SU-DHL-6 (cell line): ENCODE data around the gene KLF16.
A peak's percentile ranks its signal among the peaks of the same experiment; 100 is the strongest.

Experiments used
- H2AFZ ChIP-seq: fragments of 200-600 bp; sonication (generic); 2 replicates; pipeline ENCODE4 v1.6.1; 2014; ENCODE audit warnings: low read depth, mild to moderate bottlenecking, moderate library complexity, mixed read lengths, antibody characterized with exemption, low read length; ENCODE audit not compliant: severe bottlenecking
- H3F3A ChIP-seq: fragments of 200-600 bp; shearing (Covaris generic); 2 replicates; pipeline ENCODE4 v1.6.0; 2016; ENCODE audit warnings: antibody characterized with exemption, mild to moderate bottlenecking; ENCODE audit not compliant: insufficient read depth
- H3K27ac ChIP-seq: fragments of 200-600 bp; sonication (generic); 2 replicates; pipeline ENCODE4 v1.5.1; 2016; ENCODE audit warnings: low read depth, mild to moderate bottlenecking, low read length, moderate library complexity, mixed read lengths
- H3K27me3 ChIP-seq: fragments of 200-600 bp; sonication (generic), shearing (Covaris generic); 2 replicates; pipeline ENCODE4 v1.6.0; 2014; ENCODE audit warnings: mild to moderate bottlenecking, low read length
- H3K36me3 ChIP-seq: fragments of 200-600 bp; sonication (generic); 2 replicates; pipeline ENCODE4 v1.6.1; 2014; ENCODE audit warnings: mild to moderate bottlenecking, low read length, mixed read lengths
- H3K4me2 ChIP-seq: fragments of 300-600, 200-600 bp; shearing (Covaris generic), sonication (generic); 2 replicates; pipeline ENCODE4 v1.6.0; 2014; ENCODE audit warnings: low read length, low read depth, mild to moderate bottlenecking; ENCODE audit not compliant: poor library complexity, severe bottlenecking
- H3K4me3 ChIP-seq: fragments of 200-600 bp; sonication (generic); 2 replicates; pipeline ENCODE4 v1.5.1; 2014; ENCODE audit warnings: antibody characterized with exemption, low read length, mild to moderate bottlenecking, mixed read lengths; ENCODE audit not compliant: insufficient read depth, poor library complexity, severe bottlenecking
- H3K79me2 ChIP-seq: fragments of 200-600 bp; sonication (generic); 2 replicates; pipeline ENCODE4 v1.6.1; 2014; ENCODE audit warnings: mild to moderate bottlenecking, low read length, moderate library complexity; ENCODE audit not compliant: insufficient read depth
- H3K9ac ChIP-seq: fragments of 200-600 bp; sonication (generic); 2 replicates; pipeline ENCODE4 v1.7.0; 2014; ENCODE audit warnings: mild to moderate bottlenecking, low read length
- H3K9me2 ChIP-seq: fragments of 200-600 bp; sonication (generic); replicated peaks from 2 replicates; pipeline ENCODE4 v1.6.1; 2014; ENCODE audit warnings: low read length; ENCODE audit not compliant: insufficient read depth
- H3K9me3 ChIP-seq: fragments of 200-600 bp; sonication (generic); 2 replicates; pipeline ENCODE4 v1.6.1; 2014; ENCODE audit warnings: low read length, mixed read lengths; ENCODE audit not compliant: insufficient read depth
- H4K20me1 ChIP-seq: fragments of 200-600 bp; sonication (generic); 2 replicates; pipeline ENCODE4 v1.6.1; 2014; ENCODE audit warnings: low read depth, mild to moderate bottlenecking, antibody characterized with exemption, low read length, moderate library complexity, mixed read lengths
- CTCF ChIP-seq: fragments of 200-600 bp; sonication (generic); IDR thresholded peaks from one replicate; pipeline ENCODE4 v1.5.1; 2017; ENCODE audit warnings: antibody characterized with exemption, mild to moderate bottlenecking, low read length, moderate library complexity; ENCODE audit not compliant: insufficient read depth, poor library complexity, severe bottlenecking
- EZH2phosphoT487 ChIP-seq: fragments of 200-600 bp; sonication (generic), shearing (Covaris generic); conservative IDR thresholded peaks from 2 replicates; pipeline ENCODE4 v1.6.1; 2018; ENCODE audit warnings: mild to moderate bottlenecking, antibody characterized with exemption, low read length, moderate library complexity, mixed read lengths

KLF16 gene

DNA sequence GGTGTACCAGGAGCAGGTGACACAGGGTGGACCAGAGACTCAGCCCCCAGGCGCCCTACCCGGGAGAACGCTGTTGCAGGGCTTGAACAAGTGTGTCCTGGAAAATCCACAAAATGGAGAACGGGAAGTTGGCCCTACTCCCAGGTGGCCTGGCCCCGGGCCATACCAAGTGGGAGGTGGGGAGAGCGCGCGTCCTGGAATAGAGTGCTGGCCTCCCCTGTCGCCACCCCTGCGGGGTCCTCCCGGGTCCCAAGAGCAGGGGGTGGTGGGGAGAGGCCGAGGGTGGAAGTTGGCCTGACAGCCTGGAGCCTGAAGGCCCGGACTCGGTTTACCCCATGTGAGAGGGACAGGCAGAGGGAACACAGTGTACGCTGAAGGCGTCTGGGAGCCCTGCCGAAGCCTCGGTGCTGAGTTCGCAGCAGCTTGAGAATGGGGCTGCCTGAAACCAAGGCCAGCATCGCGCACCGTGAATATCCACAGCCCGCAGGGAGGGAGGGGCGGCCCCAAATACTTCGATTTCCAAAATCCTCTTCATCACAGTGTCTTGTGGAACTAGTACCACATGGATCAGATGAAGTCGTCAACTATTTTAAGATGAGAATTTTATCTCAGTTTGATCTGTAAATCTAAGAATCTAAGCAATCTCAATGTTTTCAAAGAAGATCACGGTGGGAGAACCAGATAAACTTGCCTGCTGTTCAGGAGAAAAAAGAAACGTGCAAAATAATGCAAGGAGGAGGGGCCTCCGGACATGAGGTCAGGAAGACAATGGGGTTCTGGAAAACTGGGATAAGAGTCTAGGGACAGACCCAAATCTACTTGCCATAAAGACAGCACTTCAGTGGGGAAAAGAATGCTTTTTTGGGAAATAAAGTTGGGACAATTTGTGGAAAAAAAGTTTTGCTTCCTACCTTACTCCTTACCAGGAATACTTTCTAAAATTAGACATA lies 10.4 kb upstream of the KLF16 start:
- H3K79me2 ChIP-seq: peaks cover 46% of the 10 kb centered on the region
- peak overlapping the region; percentile 91 for H3K4me2 ChIP-seq
- H3K27ac ChIP-seq: no peak overlapping the region

GRCh38 chr19:1872807-1873523 lies 9.6 kb upstream of the KLF16 start:
- no peak overlapping the region for H2AFZ ChIP-seq
- no peak overlapping the region for H3K4me2 ChIP-seq
- H3K27me3 ChIP-seq: no peaks in the 10 kb centered on the region
- no peak overlapping the region for H3K9ac ChIP-seq
- H3F3A ChIP-seq: peaks cover under 1% of the 10 kb centered on the region; the same call in 1 of the 2 replicates
- H3K9me2 ChIP-seq: no peaks in the 10 kb centered on the region
- peaks cover 8% of the 10 kb centered on the region for H4K20me1 ChIP-seq
- no peaks in the 10 kb centered on the region for H3K36me3 ChIP-seq
- peaks cover 46% of the 10 kb centered on the region for H3K79me2 ChIP-seq
- H3K27ac ChIP-seq: no peak overlapping the region
- H3K4me3 ChIP-seq: no peak overlapping the region
- no peaks in the 10 kb centered on the region for H3K9me3 ChIP-seq
- no peak for TF ChIP-seq CTCF
- TF ChIP-seq EZH2phosphoT487: no peak

More for the DNA sequence above, 10.4 kb upstream of the KLF16 start:
- no peaks in the 10 kb centered on the region for H3K9me3 ChIP-seq
- H2AFZ ChIP-seq: no peak overlapping the region
- no peak for TF ChIP-seq CTCF
- H3K36me3 ChIP-seq: no peaks in the 10 kb centered on the region
- peak overlapping the region; percentile 96 for H3K4me3 ChIP-seq
- peaks cover 8% of the 10 kb centered on the region for H4K20me1 ChIP-seq
- no peaks in the 10 kb centered on the region for H3K9me2 ChIP-seq
- H3K27me3 ChIP-seq: no peaks in the 10 kb centered on the region
- no peaks in the 10 kb centered on the region for H3F3A ChIP-seq
- H3K9ac ChIP-seq: peak overlapping the region; percentile 99

- Histone ChIP-seq H3K9ac (no peak overlapping the region), H3K27ac (no peak overlapping the region), H2AFZ (no peak overlapping the region), H4K20me1 (peaks cover 8% of the 10 kb centered on the region), H3F3A (peaks cover 11% of the 10 kb centered on the region), H3K9me2 (no peaks in the 10 kb centered on the region), H3K79me2 (peaks cover 46% of the 10 kb centered on the region), H3K4me2 (no peak overlapping the region), H3K4me3 (no peak overlapping the region), H3K9me3 (no peaks in the 10 kb centered on the region), H3K36me3 (no peaks in the 10 kb centered on the region), H3K27me3 (no peaks in the 10 kb centered on the region)
- no peak for TF ChIP-seq CTCF
- TF ChIP-seq EZH2phosphoT487: no peak
Measured at GRCh38 chr19:1871630-1872029, 8.3 kb upstream of the KLF16 start.
